Endothelial cell of umbilical vein (primary cell): ENCODE results near the gene GRK5. TPM values are rescaled to one million over a fixed set of nuclear protein-coding genes. Genes with fewer than 3 reads are reported as not detected.

Experiments
- BruUV-seq: library from RNA; stranded (reverse); fragments of 400-500 nt; replicated peaks from 2 replicates; lab custom pipeline; 2021; lab: Mats Ljungman, UMichigan
- CTCF ChIA-PET: fragments of 300-600, 350-600 bp; sonication (Branson Sonifier 250); formaldehyde crosslinking; loops from one replicate; lab custom pipeline; 2021; ENCODE audit warnings: antibody characterized with exemption, inconsistent platforms; lab: Charles Lee
- POLR2A ChIA-PET: fragments of 300-600, 350-600 bp; sonication (Branson Sonifier 250); formaldehyde crosslinking; loops from one replicate; lab custom pipeline; 2021; ENCODE audit warnings: antibody characterized with exemption, inconsistent platforms; lab: Charles Lee
- DNase-seq: peaks from one replicate; pipeline ENCODE4 v3.0.0-alpha.2; 2011; ENCODE audit warnings: low read depth, low spot score
- FAIRE-seq: peaks from 2 replicates; lab custom pipeline; 2011; peaks lifted over from hg19 to GRCh38; lab: Jason Lieb, UNC
- H2AFZ ChIP-seq: 2 replicates; pipeline ENCODE4 v1.6.0; 2012; ENCODE audit warnings: low read depth, low read length, control low read depth, inconsistent platforms
- H3K27ac ChIP-seq: 2 replicates; pipeline ENCODE4 v1.5.1; 2011; ENCODE audit warnings: low read depth, mild to moderate bottlenecking, control low read depth, low read length, moderate library complexity; ENCODE audit not compliant: insufficient read depth
- H3K27me3 ChIP-seq, 2 experiments: 2 replicates each; pipeline versions ENCODE4 v1.6.0 to v1.6.1; 2011; ENCODE audit warnings: low read length in 2 of 2, mixed read lengths in 1 of 2; ENCODE audit not compliant: control insufficient read depth in 2 of 2, insufficient read depth in 2 of 2
- H3K36me3 ChIP-seq, 2 experiments: 2 replicates in 1 of 2; 3 replicates in 1 of 2; pipeline ENCODE4 v1.5.1; 2011; ENCODE audit warnings: low read length in 2 of 2, mild to moderate bottlenecking in 1 of 2, moderate library complexity in 1 of 2; ENCODE audit not compliant: control insufficient read depth in 2 of 2, insufficient read depth in 2 of 2; ENCODE audit errors: extremely low read depth in 1 of 2
- H3K4me1 ChIP-seq: 3 replicates; pipeline ENCODE4 v1.5.1; 2011; ENCODE audit warnings: mild to moderate bottlenecking, low read length; ENCODE audit not compliant: control insufficient read depth, insufficient read depth; ENCODE audit errors: extremely low read depth
- H3K4me2 ChIP-seq: 2 replicates; pipeline ENCODE4 v1.6.1; 2011; ENCODE audit warnings: low read length, control low read depth, mixed read lengths; ENCODE audit not compliant: insufficient read depth
- H3K4me3 ChIP-seq, 3 experiments: fragments of 200-600 bp in 1 of 3; sonication (generic), shearing (Covaris generic) in 1 of 3; replicated peaks in 1 of 3; 2 replicates each; pipeline ENCODE4 v1.5.1; 2011 to 2016; ENCODE audit warnings: control low read depth in 3 of 3, low read length in 3 of 3, mild to moderate bottlenecking in 2 of 3, inconsistent platforms in 1 of 3, low read depth in 1 of 3, moderate library complexity in 1 of 3; ENCODE audit not compliant: insufficient read depth in 1 of 3
- H3K79me2 ChIP-seq: 2 replicates; pipeline ENCODE4 v1.6.0; 2012; ENCODE audit warnings: low read length, inconsistent platforms; ENCODE audit not compliant: control insufficient read depth, insufficient read depth
- H3K9ac ChIP-seq: replicated peaks from 2 replicates; pipeline ENCODE3; 2011; ENCODE audit warnings: low read length, control low read depth; ENCODE audit not compliant: insufficient read depth; ENCODE audit errors: extremely low read depth
- H3K9me1 ChIP-seq: replicated peaks from 3 replicates; pipeline ENCODE4 v1.6.0; 2011; ENCODE audit warnings: mild to moderate bottlenecking, low read length; ENCODE audit not compliant: control insufficient read depth, insufficient read depth; ENCODE audit errors: extremely low read depth
- H3K9me3 ChIP-seq: replicated peaks from 2 replicates; pipeline ENCODE4 v1.5.1; 2012; ENCODE audit warnings: low read length, inconsistent platforms; ENCODE audit not compliant: control insufficient read depth, insufficient read depth
- H4K20me1 ChIP-seq: replicated peaks from 2 replicates; pipeline ENCODE3; 2011; ENCODE audit warnings: mild to moderate bottlenecking, low read length; ENCODE audit not compliant: control insufficient read depth, insufficient read depth; ENCODE audit errors: extremely low read depth
- CTCF ChIP-seq, 2 donors: IDR thresholded peaks; 1 replicate in 1 of 2; 2 replicates in 1 of 2; pipeline ENCODE4 v1.5.1; 2011; ENCODE audit warnings: low read length in 2 of 2, mild to moderate bottlenecking in 2 of 2, moderate library complexity in 2 of 2, control low read depth in 1 of 2, inconsistent platforms in 1 of 2, low read depth in 1 of 2; ENCODE audit not compliant: insufficient read depth in 1 of 2; ENCODE audit errors: extremely low read depth in 1 of 2
- FOS ChIP-seq: IDR thresholded peaks from 2 replicates; pipeline ENCODE4 v1.6.1; 2011; ENCODE audit warnings: mild to moderate bottlenecking, low read length, moderate library complexity, borderline replicate concordance; ENCODE audit not compliant: insufficient read depth
- GATA2 ChIP-seq: IDR thresholded peaks from 2 replicates; pipeline ENCODE4 v1.7.0; 2011; ENCODE audit warnings: low read depth, mild to moderate bottlenecking, moderate library complexity, mixed read lengths, low read length; ENCODE audit not compliant: insufficient read length, insufficient read depth
- JUN ChIP-seq: IDR thresholded peaks from 2 replicates; pipeline ENCODE4 v1.6.1; 2011; ENCODE audit warnings: borderline replicate concordance, low read depth; ENCODE audit not compliant: insufficient read length, insufficient read depth
- MYC ChIP-seq: IDR thresholded peaks from one replicate; pipeline ENCODE4 v1.6.1; 2011; ENCODE audit warnings: mild to moderate bottlenecking, low read depth, low read length
- POLR2AphosphoS5 ChIP-seq: IDR thresholded peaks from 2 replicates; pipeline ENCODE4 v1.6.1; 2012; ENCODE audit warnings: low read depth, mild to moderate bottlenecking, control low read depth, low read length, moderate library complexity; ENCODE audit not compliant: insufficient read depth
- dilution Hi-C: fragments of 300-500 bp; cut with MboI; formaldehyde crosslinking; loops from one replicate; pipeline ENCODE4 v1.15.0; 2019; ENCODE audit warnings: low sequenced_read_pairs; ENCODE audit not compliant: extremely low pct_ligation_motif_present
- intact Hi-C: fragments of 100-400 bp; cut with micrococcal nuclease; formaldehyde crosslinking; loops from one replicate; pipeline ENCODE4 v1.10.0; 2022
- polyA plus RNA-seq, 4 experiments: library from polyadenylated mRNA; depleted of rRNA in 3 of 4; stranded (reverse) in 3 of 4; unstranded in 1 of 4; fragments of >200 nt; gene quantifications; 2 replicates each; pipeline versions ENCODE4 v1.2.1 to v1.2.3, GENCODE V29; 2011 to 2012; ENCODE audit warnings: missing spikeins in 1 of 4
- total RNA-seq: library from RNA; stranded (reverse); gene quantifications from 2 replicates; pipeline ENCODE4 v1.2.3, GENCODE V29; 2021

GRK5 gene
- total and polyA plus RNA-seq, 2 donors (not counting 3 experiments of a cell fraction or from before 2014, with no cell fraction given) = 13.1 to 29.5 TPM

- dilution Hi-C loops = no loop called here
These were observed 25.9 kb downstream of the GRK5 start for GRCh38 chr10:119233123-119233820.

More at GRCh38 chr10:119233123-119233820, 25.9 kb downstream of the GRK5 start:
- H3K36me3 ChIP-seq = no peaks in the 10 kb centered on the region
- peak overlapping the region; percentile 31 for H3K4me2 ChIP-seq
- peaks cover 49% of the 10 kb centered on the region for H3K4me1 ChIP-seq
- TF ChIP-seq FOS (peak; percentile 69), POLR2AphosphoS5 (peak; percentile 64), JUN (peak; percentile 82), MYC (no peak), GATA2 (no peak), CTCF (IDR thresholded peaks at IDR 0.05; ENCODE audit: extremely low read depth in 1 of 2, insufficient read depth in 1 of 2, low read depth in 1 of 2, low read length in 2 of 2) (no peak)
- H3K79me2 ChIP-seq = no peaks in the 10 kb centered on the region
- no peak overlapping the region for H2AFZ ChIP-seq
- no peaks in the 10 kb centered on the region for H3K27me3 ChIP-seq
- H3K9ac ChIP-seq = peak overlapping the region; percentile 68
- ChIA-PET CTCF (interaction anchor here (0.6 to 4.6 kb wide), 12 partner anchors 10 to 212 kb away, joined by 3 to 31 read pairs (median 5); partner anchors contain the start of gene GRK5), POLR2A (interaction anchor here (0.6 to 1.0 kb wide), 4 partner anchors 26 to 156 kb away, joined by 3 to 4 read pairs (median 3); partner anchors contain the start of gene GRK5)
- intact Hi-C loops = loop anchor here (1.0 kb wide), 4 partner anchors 14 to 73 kb away; no protein-coding TSS in a partner anchor
- H4K20me1 ChIP-seq = peaks cover 3% of the 10 kb centered on the region
- peak; percentile 96 for DNase-seq
- peak overlapping the region; percentile 92 for H3K27ac ChIP-seq
- peak; percentile 84 for FAIRE-seq
- TSS peak; percentile 81 for BruUV-seq
- H3K9me3 ChIP-seq = no peaks in the 10 kb centered on the region
- H3K4me3 ChIP-seq = no peak overlapping the region
- no peaks in the 10 kb centered on the region for H3K9me1 ChIP-seq
